IMR-90 (cell line): ENCODE measurements around the gene PKN3. TPM values are rescaled to one million over a fixed set of nuclear protein-coding genes. Genes with fewer than 3 reads are reported as not detected.

Experiments
- ATAC-seq: fragments of 200-7000 bp; cut with Tn5 transposase; 2 replicates; pipeline ENCODE4 v1.9.1; 2020; ENCODE audit warnings: low read depth, mild to moderate bottlenecking, moderate library complexity
- BruUV-seq: library from RNA; stranded (reverse); fragments of 400-500 nt; replicated peaks from 2 replicates; lab custom pipeline; 2021; lab: Mats Ljungman, UMichigan
- CTCF ChIA-PET: fragments of 300-600 bp; formaldehyde crosslinking; extraction: SDS; loops from one replicate; lab custom pipeline; 2021; ENCODE audit warnings: antibody characterized with exemption; lab: Yijun Ruan, JAX
- POLR2A ChIA-PET: fragments of 300-600 bp; sonication (Branson Sonifier 250); formaldehyde crosslinking; loops from one replicate; lab custom pipeline; 2022; ENCODE audit warnings: antibody characterized with exemption; ENCODE audit not compliant: unreplicated experiment; lab: Charles Lee
- DNase-seq: peaks from one replicate; pipeline ENCODE4 v3.0.0; 2013
- H2AFZ ChIP-seq: replicated peaks from 2 replicates; pipeline ENCODE3; 2013; ENCODE audit warnings: low read length, mild to moderate bottlenecking; ENCODE audit not compliant: poor library complexity
- H2AK5ac ChIP-seq: 2 replicates; pipeline ENCODE4 v1.6.1; 2013; ENCODE audit warnings: low read depth, low read length, inconsistent platforms
- H2AK9ac ChIP-seq: replicated peaks from 2 replicates; pipeline ENCODE3; 2013; ENCODE audit warnings: mild to moderate bottlenecking, low read depth, low read length, moderate library complexity; ENCODE audit not compliant: poor library complexity
- H2BK120ac ChIP-seq: 2 replicates; pipeline ENCODE4 v1.6.1; 2013; ENCODE audit warnings: low read depth, low read length, inconsistent platforms
- H2BK15ac ChIP-seq: 3 replicates; pipeline ENCODE4 v1.6.1; 2013; ENCODE audit warnings: low read depth, low read length, inconsistent platforms
- H2BK20ac ChIP-seq: 2 replicates; pipeline ENCODE4 v1.6.1; 2013; ENCODE audit warnings: low read depth, mild to moderate bottlenecking, inconsistent platforms, low read length, moderate library complexity
- H2BK5ac ChIP-seq: 2 replicates; pipeline ENCODE4 v1.6.1; 2013; ENCODE audit warnings: mild to moderate bottlenecking, low read depth, low read length, inconsistent platforms; ENCODE audit not compliant: poor library complexity, severe bottlenecking
- H3K14ac ChIP-seq: replicated peaks from 2 replicates; pipeline ENCODE4 v1.6.1; 2013; ENCODE audit warnings: low read depth, low read length, inconsistent platforms
- H3K18ac ChIP-seq: 2 replicates; pipeline ENCODE4 v1.6.1; 2013; ENCODE audit warnings: low read depth, low read length, control low read depth
- H3K23ac ChIP-seq: 2 replicates; pipeline ENCODE4 v1.6.1; 2013; ENCODE audit warnings: low read depth, low read length, inconsistent platforms
- H3K27ac ChIP-seq: 2 replicates; pipeline ENCODE4 v1.5.1; 2013; ENCODE audit warnings: mild to moderate bottlenecking, control low read depth, low read length; ENCODE audit not compliant: insufficient read depth
- H3K27me3 ChIP-seq: 2 replicates; pipeline ENCODE4 v1.6.1; 2013; ENCODE audit warnings: low read length; ENCODE audit not compliant: control insufficient read depth, insufficient read depth
- H3K36me3 ChIP-seq: 2 replicates; pipeline ENCODE4 v1.6.1; 2013; ENCODE audit warnings: low read length, mixed read lengths; ENCODE audit not compliant: control insufficient read depth, insufficient read depth
- H3K4ac ChIP-seq: 2 replicates; pipeline ENCODE4 v1.6.1; 2013; ENCODE audit warnings: low read depth, low read length, inconsistent platforms
- H3K4me1 ChIP-seq: 2 replicates; pipeline ENCODE4 v1.6.1; 2013; ENCODE audit warnings: low read length, mixed read lengths; ENCODE audit not compliant: control insufficient read depth, insufficient read depth
- H3K4me2 ChIP-seq: 2 replicates; pipeline ENCODE4 v1.6.1; 2013; ENCODE audit warnings: low read depth, mild to moderate bottlenecking, control low read depth, low read length, moderate library complexity
- H3K4me3 ChIP-seq: 2 replicates; pipeline ENCODE4 v1.5.1; 2013; ENCODE audit warnings: low read depth, mild to moderate bottlenecking, control low read depth, low read length, moderate library complexity; ENCODE audit not compliant: insufficient read depth
- H3K56ac ChIP-seq: 2 replicates; pipeline ENCODE4 v1.6.1; 2013; ENCODE audit warnings: low read length, inconsistent platforms; ENCODE audit not compliant: insufficient read depth; ENCODE audit errors: extremely low read depth
- H3K79me1 ChIP-seq, 2 experiments: 2 replicates each; pipeline ENCODE4 v1.6.1; 2013; ENCODE audit warnings: low read length in 2 of 2, inconsistent platforms in 1 of 2, low read depth in 1 of 2
- H3K9ac ChIP-seq: 2 replicates; pipeline ENCODE4 v1.6.1; 2013; ENCODE audit warnings: low read depth, low read length, control low read depth
- H3K9me1 ChIP-seq: 2 replicates; pipeline ENCODE4 v1.6.1; 2013; ENCODE audit warnings: low read length, inconsistent platforms; ENCODE audit not compliant: insufficient read depth
- H3K9me3 ChIP-seq: 2 replicates; pipeline ENCODE4 v1.6.1; 2013; ENCODE audit warnings: low read length; ENCODE audit not compliant: control insufficient read depth, insufficient read depth
- H4K20me1 ChIP-seq: 2 replicates; pipeline ENCODE4 v1.6.1; 2013; ENCODE audit warnings: low read length, inconsistent platforms; ENCODE audit not compliant: insufficient read depth
- H4K5ac ChIP-seq: 2 replicates; pipeline ENCODE4 v1.6.1; 2013; ENCODE audit warnings: mild to moderate bottlenecking, low read depth, low read length, control low read depth
- H4K8ac ChIP-seq, 2 experiments: 2 replicates each; pipeline ENCODE4 v1.6.1; 2013; ENCODE audit warnings: low read depth in 2 of 2, low read length in 2 of 2, control low read depth in 1 of 2, inconsistent platforms in 1 of 2
- H4K91ac ChIP-seq: 2 replicates; pipeline ENCODE4 v1.6.1; 2013; ENCODE audit warnings: low read depth, low read length, inconsistent platforms; ENCODE audit not compliant: insufficient read depth
- MAZ ChIP-seq: IDR thresholded peaks from 2 replicates; pipeline ENCODE4 v1.6.1; 2012; ENCODE audit warnings: low read depth, mild to moderate bottlenecking, low read length, improper control_type of control experiment, moderate library complexity, borderline replicate concordance
- NFE2L2 ChIP-seq: fragments of 150-350 bp; IDR thresholded peaks from 2 replicates; pipeline ENCODE4 v1.6.1; 2016; ENCODE audit warnings: low read depth, mild to moderate bottlenecking, low read length
- POLR2A ChIP-seq: IDR thresholded peaks from 2 replicates; pipeline ENCODE4 v1.6.1; 2012; ENCODE audit warnings: mild to moderate bottlenecking, low read depth, low read length
- RCOR1 ChIP-seq: IDR thresholded peaks from 2 replicates; pipeline ENCODE4 v1.6.1; 2012; ENCODE audit warnings: mild to moderate bottlenecking, low read length, improper control_type of control experiment; ENCODE audit not compliant: insufficient replicate concordance
- WGBS, 2 experiments: methylation state at CpG; one replicate each; pipeline versions ENCODE4 v1.1.5 to v1.1.7; 2013; ENCODE audit warnings: missing lambda C conversion rate in 2 of 2; ENCODE audit not compliant: insufficient read length in 1 of 2; ENCODE audit errors: extremely low coverage in 2 of 2; 5-methylcytosine and 5-hydroxymethylcytosine counted together
- dilution Hi-C: fragments of 300-500 bp; cut with HindIII; formaldehyde crosslinking; loops from one replicate; pipeline ENCODE4 v1.14.3; 2018; ENCODE audit warnings: low sequenced_read_pairs; ENCODE audit not compliant: unreplicated experiment
- in situ Hi-C: fragments of 300-500 bp; cut with MboI; formaldehyde crosslinking; loops from 3 replicates; pipeline ENCODE4 v1.14.3; 2019; ENCODE audit warnings: low sequenced_read_pairs, inconsistent platforms, mixed read lengths
- intact Hi-C: fragments of 100-400 bp; cut with micrococcal nuclease; formaldehyde crosslinking; loops from 2 replicates; pipeline ENCODE4 v1.10.0; 2022
- polyA plus RNA-seq, 3 experiments: library from polyadenylated mRNA; depleted of rRNA; stranded (reverse); fragments of >200 nt; gene quantifications; 2 replicates each; pipeline ENCODE4 v1.2.3, GENCODE V29; 2012; ENCODE audit warnings: low replicate concordance in 1 of 3
- total RNA-seq: library from RNA; depleted of rRNA; stranded (reverse); fragments of >200 nt; gene quantifications from 2 replicates; pipeline ENCODE4 v1.2.3, GENCODE V29; 2012
- TF ChIP-seq, protein P1 (sequence below): fragments of 150-350 bp; IDR thresholded peaks from 2 replicates; pipeline ENCODE4 v1.6.1; 2016; ENCODE audit warnings: low read depth, mild to moderate bottlenecking, low read length, moderate library complexity, borderline replicate concordance

PKN3 gene
- total and polyA plus RNA-seq, 2 of the 4 experiments (the other 2 are of a cell fraction) = 1.6 to 3.8 TPM

DNA sequence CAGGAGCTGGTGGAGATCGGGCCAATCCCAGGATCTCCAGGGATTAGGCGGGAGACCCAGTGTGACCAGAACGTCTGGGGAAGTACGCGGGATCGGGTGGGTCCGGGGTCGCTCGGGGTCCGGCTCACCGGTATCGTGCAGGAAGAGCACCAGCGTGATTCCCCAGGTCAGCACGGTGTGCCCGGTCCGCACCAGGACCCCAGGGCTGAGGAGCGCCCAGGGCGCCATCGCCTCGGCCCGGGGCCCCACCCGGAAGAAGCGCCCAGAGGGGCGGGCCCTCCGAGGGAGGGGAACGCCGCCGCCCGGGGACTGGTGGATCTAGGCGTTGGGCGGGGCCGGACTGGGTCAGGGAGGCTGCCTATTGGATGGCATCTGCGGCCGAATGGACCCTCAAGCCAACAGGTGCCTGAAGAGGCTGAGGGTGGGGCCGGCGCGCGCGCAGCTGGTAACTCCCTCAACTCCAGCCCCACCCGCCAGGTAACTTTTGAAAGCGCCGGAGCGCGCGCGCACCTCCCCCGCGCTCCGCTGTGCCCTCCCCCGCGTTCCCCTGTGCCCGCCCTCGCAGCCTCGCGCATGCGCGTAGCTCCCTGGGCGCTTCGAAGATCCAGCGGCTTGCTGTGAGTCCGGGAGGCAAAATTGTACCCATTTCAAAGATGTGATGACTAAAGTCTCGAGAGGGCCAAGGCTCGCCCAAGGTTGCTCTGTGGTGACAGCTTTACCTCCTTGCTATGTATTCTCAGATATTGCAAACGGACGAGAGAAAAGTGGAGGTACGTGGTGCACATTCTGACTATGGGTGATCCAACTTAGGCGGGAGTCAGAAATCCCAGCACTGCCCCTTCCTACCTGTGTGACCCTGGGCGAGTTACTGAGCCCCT, 21.8 kb downstream of the PKN3 start, which contains the start of gene ZDHHC12:
ZDHHC12 (minus strand) TSS at position 262 of the 878 bp plus-strand sequence; CDS start at position 228, 34 bp downstream.
- intact Hi-C loops (loop anchor here (1.0 kb wide), 1 partner anchor 89 kb away; no protein-coding TSS in a partner anchor), dilution Hi-C loops (no loop called here), in situ Hi-C loops (no loop called here)
- Histone ChIP-seq H3K4ac (peak within 1 kb of the TSS; percentile 79), H4K20me1 (no peaks in the 10 kb centered on the region; the same call in 1 of the 2 replicates), H4K5ac (peak within 1 kb of the TSS; percentile 47), H3K9me1 (peaks cover 9% of the 10 kb centered on the region), H3K27ac (no peak within 1 kb of the TSS; the same call in 1 of the 2 replicates), H3K9me3 (no peaks in the 10 kb centered on the region), H3K4me1 (peaks cover 4% of the 10 kb centered on the region; the same call in 1 of the 2 replicates), H4K8ac (peak within 1 kb of the TSS; percentile 88 to 94), H2BK120ac (no peak within 1 kb of the TSS), H2AFZ (peak within 1 kb of the TSS; percentile 95), H4K91ac (peak within 1 kb of the TSS; percentile 78), H2AK9ac (peak within 1 kb of the TSS; percentile 96), H2BK20ac (no peak within 1 kb of the TSS), H3K56ac (peak within 1 kb of the TSS; percentile 18; the same call in 1 of the 2 replicates), H3K27me3 (no peaks in the 10 kb centered on the region), H3K4me3 (peak within 1 kb of the TSS; percentile 56), H2AK5ac (peak within 1 kb of the TSS; percentile 70), H2BK15ac (no peak within 1 kb of the TSS), H2BK5ac (no peak within 1 kb of the TSS), H3K23ac (peak within 1 kb of the TSS; percentile 54; the same call in 1 of the 2 replicates), H3K9ac (peak within 1 kb of the TSS; percentile 54), H3K79me1 (peaks cover 3 to 15% of the 10 kb centered on the region in 2 experiments), H3K14ac (peak within 1 kb of the TSS; percentile 75), H3K36me3 (peaks cover 3% of the 10 kb centered on the region), H3K4me2 (peak within 1 kb of the TSS; percentile 96), H3K18ac (no peak within 1 kb of the TSS)
- peak; percentile 99 for ATAC-seq
- POLR2A ChIA-PET = no interaction called here
- TF ChIP-seq RCOR1 = peak; percentile 98
- peak; percentile 52; the same call in 1 of the 2 replicates for TF ChIP-seq MAZ
- TF ChIP-seq, protein P1, sequence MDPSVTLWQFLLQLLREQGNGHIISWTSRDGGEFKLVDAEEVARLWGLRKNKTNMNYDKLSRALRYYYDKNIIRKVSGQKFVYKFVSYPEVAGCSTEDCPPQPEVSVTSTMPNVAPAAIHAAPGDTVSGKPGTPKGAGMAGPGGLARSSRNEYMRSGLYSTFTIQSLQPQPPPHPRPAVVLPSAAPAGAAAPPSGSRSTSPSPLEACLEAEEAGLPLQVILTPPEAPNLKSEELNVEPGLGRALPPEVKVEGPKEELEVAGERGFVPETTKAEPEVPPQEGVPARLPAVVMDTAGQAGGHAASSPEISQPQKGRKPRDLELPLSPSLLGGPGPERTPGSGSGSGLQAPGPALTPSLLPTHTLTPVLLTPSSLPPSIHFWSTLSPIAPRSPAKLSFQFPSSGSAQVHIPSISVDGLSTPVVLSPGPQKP = no peak
- TF ChIP-seq POLR2A = peak; percentile 21; the same call in 1 of the 2 replicates
- no peak for TF ChIP-seq NFE2L2
- whole genome bisulfite sequencing, 2 experiments = 0% methylated on average over 24 of the region's 68 CpGs; no CpG with 5 or more reads in 1 of the 2 experiments
- no TSS peak for BruUV-seq
- peak; percentile 88 for DNase-seq
- CTCF ChIA-PET = interaction anchor here (1.1 kb wide), 2 partner anchors 9 to 89 kb away, joined by 3 to 5 read pairs; no protein-coding TSS in a partner anchor
